Activated CD4-positive, alpha-beta memory T cell treated with anti-CD3 and anti-CD28 coated beads for 36 hours (primary cell): ENCODE measurements around the gene MRPL38. TPM values are rescaled to one million over a fixed set of nuclear protein-coding genes. Genes with fewer than 3 reads are reported as not detected.
A peak's percentile ranks its signal among the peaks of the same experiment; 100 is the strongest.
"Not testable (repeated sequence)": the region's sequence is repeated elsewhere in the genome, so short reads cannot be mapped to it uniquely, and the experiment has no call there.

Experiments
- CTCF ChIA-PET: fragments of 350-600 bp; sonication (Branson Sonifier 250); formaldehyde crosslinking; loops from one replicate; lab custom pipeline; 2021; ENCODE audit warnings: antibody characterized with exemption, inconsistent platforms; lab: Charles Lee
- POLR2A ChIA-PET: fragments of 350-600 bp; sonication (Branson Sonifier 250); formaldehyde crosslinking; loops from one replicate; lab custom pipeline; 2021; ENCODE audit warnings: antibody characterized with exemption; lab: Charles Lee
- DNase-seq: peaks from one replicate; pipeline ENCODE4 v3.0.0-alpha.2; 2020
- H3K27ac Mint-ChIP-seq: one replicate; pipeline ENCODE4 v1.8.0; 2021; ENCODE audit warnings: mixed read lengths
- H3K27me3 Mint-ChIP-seq: one replicate; pipeline ENCODE4 v1.8.0; 2021; ENCODE audit warnings: mixed read lengths
- H3K36me3 Mint-ChIP-seq: one replicate; pipeline ENCODE4 v1.8.0; 2021; ENCODE audit warnings: mixed read lengths
- H3K4me1 Mint-ChIP-seq: one replicate; pipeline ENCODE4 v1.8.0; 2021; ENCODE audit warnings: low read depth, mixed read lengths
- H3K4me3 Mint-ChIP-seq: one replicate; pipeline ENCODE4 v1.8.0; 2021; ENCODE audit warnings: mild to moderate bottlenecking, mixed read lengths
- H3K9me3 Mint-ChIP-seq: one replicate; pipeline ENCODE4 v1.8.0; 2021; ENCODE audit warnings: mixed read lengths
- intact Hi-C: fragments of 100-400 bp; cut with micrococcal nuclease; formaldehyde crosslinking; loops from one replicate; pipeline ENCODE4 v1.15.1; 2023
- total RNA-seq, 2 experiments: library from RNA; stranded (reverse); gene quantifications; one replicate each; pipeline ENCODE4 v1.2.3, GENCODE V29; 2021

The MRPL38 gene
- total RNA-seq, 2 experiments from 2014 or later = 108 TPM

- peaks cover 34% of the 10 kb centered on the region for H3K4me1 Mint-ChIP-seq
- CTCF ChIA-PET = interaction anchor here (1.3 to 11.0 kb wide), 2 partner anchors 13 to 17 kb away, joined by 3 to 111 read pairs; no protein-coding TSS in a partner anchor
- no peaks in the 10 kb centered on the region for H3K27me3 Mint-ChIP-seq
- H3K36me3 Mint-ChIP-seq = peaks cover 3% of the 10 kb centered on the region
- DNase-seq = no peak
- H3K4me3 Mint-ChIP-seq = no peak overlapping the region
- POLR2A ChIA-PET = interaction anchor here (0.9 kb wide), 1 partner anchor 22 kb away, joined by 3 read pairs; no protein-coding TSS in a partner anchor
- intact Hi-C loops = no loop called here
- H3K9me3 Mint-ChIP-seq = no peaks in the 10 kb centered on the region
- H3K27ac Mint-ChIP-seq = peak overlapping the region; percentile 8
Measured at GRCh38 chr17:75873587-75874322, 30.9 kb downstream of the MRPL38 start.

- CTCF ChIA-PET = interaction anchor here (1.3 to 11.0 kb wide), 2 partner anchors 12 to 16 kb away, joined by 3 to 111 read pairs; no protein-coding TSS in a partner anchor
- H3K36me3 Mint-ChIP-seq = peaks cover 3% of the 10 kb centered on the region
- POLR2A ChIA-PET = interaction anchor here (0.6 to 1.0 kb wide), 3 partner anchors 9 to 23 kb away, joined by 3 to 4 read pairs (median 3); partner anchors contain the start of gene WBP2
- DNase-seq = peak; percentile 68
- no peaks in the 10 kb centered on the region for H3K27me3 Mint-ChIP-seq
- no peaks in the 10 kb centered on the region for H3K9me3 Mint-ChIP-seq
- H3K4me1 Mint-ChIP-seq = peaks cover 31% of the 10 kb centered on the region
- H3K27ac Mint-ChIP-seq = peak overlapping the region; percentile 62
- no peak overlapping the region for H3K4me3 Mint-ChIP-seq
- intact Hi-C loops = no loop called here
Measured at GRCh38 chr17:75872434-75873351, 32.0 kb downstream of the MRPL38 start.

GRCh38 chr17:75870228-75870627, 34.5 kb downstream of the MRPL38 start:
- H3K36me3 Mint-ChIP-seq, H3K27ac Mint-ChIP-seq, H3K9me3 Mint-ChIP-seq, H3K4me3 Mint-ChIP-seq, intact Hi-C loops, H3K27me3 Mint-ChIP-seq, DNase-seq, POLR2A ChIA-PET: not testable (repeated sequence)
- CTCF ChIA-PET = interaction anchor here (0.6 to 11.0 kb wide), 2 partner anchors 10 to 1649 kb away, joined by 4 to 111 read pairs; no protein-coding TSS in a partner anchor
- H3K4me1 Mint-ChIP-seq = peaks cover 13% of the 10 kb centered on the region

- CTCF ChIA-PET = interaction anchor here (11.0 kb wide), 1 partner anchor 9 kb away, joined by 111 read pairs; no protein-coding TSS in a partner anchor
- Mint-ChIP-seq H3K9me3 (no peaks in the 10 kb centered on the region), H3K27ac (no peak overlapping the region), H3K4me1 (peaks cover 20% of the 10 kb centered on the region), H3K27me3 (no peaks in the 10 kb centered on the region), H3K36me3 (no peaks in the 10 kb centered on the region), H3K4me3 (no peak overlapping the region)
- POLR2A ChIA-PET = no interaction called here
- DNase-seq = no peak
- intact Hi-C loops = no loop called here
Measured at GRCh38 chr17:75869282-75870141, 35.2 kb downstream of the MRPL38 start.

GRCh38 chr17:75868730-75869281, 35.9 kb downstream of the MRPL38 start:
- POLR2A ChIA-PET, H3K36me3 Mint-ChIP-seq, H3K27ac Mint-ChIP-seq, H3K4me3 Mint-ChIP-seq, DNase-seq, intact Hi-C loops, H3K9me3 Mint-ChIP-seq, H3K27me3 Mint-ChIP-seq: not testable (repeated sequence)
- CTCF ChIA-PET = interaction anchor here (1.2 kb wide), 1 partner anchor 9 kb away, joined by 4 read pairs; no protein-coding TSS in a partner anchor
- peaks cover 26% of the 10 kb centered on the region for H3K4me1 Mint-ChIP-seq

GRCh38 chr17:75865404-75866188, 39.1 kb downstream of the MRPL38 start:
- H3K4me3 Mint-ChIP-seq, H3K27me3 Mint-ChIP-seq, H3K9me3 Mint-ChIP-seq, H3K36me3 Mint-ChIP-seq, DNase-seq: not testable (repeated sequence)
- POLR2A ChIA-PET = interaction anchor here (0.6 to 1.5 kb wide), 4 partner anchors 10 to 141 kb away, joined by 3 to 9 read pairs (median 4); partner anchors contain the start of genes UNC13D and WBP2
- Mint-ChIP-seq H3K4me1 (peaks cover 24% of the 10 kb centered on the region), H3K27ac (peak overlapping the region; percentile 70)
- CTCF ChIA-PET = interaction anchor here (0.7 kb wide), 2 partner anchors 10 to 28 kb away, joined by 3 read pairs; no protein-coding TSS in a partner anchor
- intact Hi-C loops = loop anchor here (2.0 kb wide), 1 partner anchor 29 kb away; no protein-coding TSS in a partner anchor

GRCh38 chr17:75864887-75865286, 39.8 kb downstream of the MRPL38 start:
- peak overlapping the region; percentile 24 for H3K4me3 Mint-ChIP-seq
- H3K27me3 Mint-ChIP-seq, H3K9me3 Mint-ChIP-seq, H3K36me3 Mint-ChIP-seq: not testable (repeated sequence)
- ChIA-PET POLR2A (interaction anchor here (0.6 to 1.6 kb wide), 5 partner anchors 9 to 142 kb away, joined by 3 to 9 read pairs (median 4); partner anchors contain the start of genes UNC13D and WBP2), CTCF (interaction anchor here (0.7 kb wide), 2 partner anchors 11 to 28 kb away, joined by 3 read pairs; no protein-coding TSS in a partner anchor)
- peaks cover 24% of the 10 kb centered on the region for H3K4me1 Mint-ChIP-seq
- peak; percentile 51 for DNase-seq
- intact Hi-C loops = loop anchor here (1.0 to 2.0 kb wide), 3 partner anchors 10 to 30 kb away; partner anchors contain the start of gene WBP2
- peak overlapping the region; percentile 70 for H3K27ac Mint-ChIP-seq

GRCh38 chr17:75864448-75864871, 40.2 kb downstream of the MRPL38 start:
- ChIA-PET POLR2A (interaction anchor here (1.1 to 1.6 kb wide), 4 partner anchors 9 to 20 kb away, joined by 3 to 9 read pairs (median 4); partner anchors contain the start of genes UNC13D and WBP2), CTCF (interaction anchor here (0.7 kb wide), 1 partner anchor 12 kb away, joined by 3 read pairs; no protein-coding TSS in a partner anchor)
- H3K36me3 Mint-ChIP-seq = no peaks in the 10 kb centered on the region
- H3K9me3 Mint-ChIP-seq = no peaks in the 10 kb centered on the region
- no peaks in the 10 kb centered on the region for H3K27me3 Mint-ChIP-seq
- H3K4me3 Mint-ChIP-seq = peak overlapping the region; percentile 24
- H3K4me1 Mint-ChIP-seq = peaks cover 25% of the 10 kb centered on the region
- intact Hi-C loops = loop anchor here (1.0 to 2.0 kb wide), 3 partner anchors 9 to 30 kb away; partner anchors contain the start of gene WBP2
- peak; percentile 75 for DNase-seq
- peak overlapping the region; percentile 70 for H3K27ac Mint-ChIP-seq

GRCh38 chr17:75861927-75862317, 42.8 kb downstream of the MRPL38 start:
- POLR2A ChIA-PET = interaction anchor here (1.1 kb wide), 1 partner anchor 13 kb away, joined by 3 read pairs; no protein-coding TSS in a partner anchor
- Mint-ChIP-seq H3K4me3 (no peak overlapping the region), H3K27ac (no peak overlapping the region), H3K36me3 (no peaks in the 10 kb centered on the region), H3K9me3 (no peaks in the 10 kb centered on the region), H3K27me3 (no peaks in the 10 kb centered on the region), H3K4me1 (peaks cover 37% of the 10 kb centered on the region)
- intact Hi-C loops = no loop called here
- CTCF ChIA-PET = interaction anchor here (0.5 to 7.1 kb wide), 17 partner anchors 12 to 647 kb away, joined by 3 to 111 read pairs (median 8); partner anchors contain the start of genes TRIM47, TRIM65 and UNC13D
- no peak for DNase-seq
